IPS DF 19.7 (cell line): Measurements from ENCODE around the gene PITPNM1.

Source experiments
- DNase-seq: peaks from one replicate; pipeline ENCODE4 v3.0.0-alpha.2; 2013; ENCODE audit warnings: low read depth, low spot score

PITPNM1 gene

DNA sequence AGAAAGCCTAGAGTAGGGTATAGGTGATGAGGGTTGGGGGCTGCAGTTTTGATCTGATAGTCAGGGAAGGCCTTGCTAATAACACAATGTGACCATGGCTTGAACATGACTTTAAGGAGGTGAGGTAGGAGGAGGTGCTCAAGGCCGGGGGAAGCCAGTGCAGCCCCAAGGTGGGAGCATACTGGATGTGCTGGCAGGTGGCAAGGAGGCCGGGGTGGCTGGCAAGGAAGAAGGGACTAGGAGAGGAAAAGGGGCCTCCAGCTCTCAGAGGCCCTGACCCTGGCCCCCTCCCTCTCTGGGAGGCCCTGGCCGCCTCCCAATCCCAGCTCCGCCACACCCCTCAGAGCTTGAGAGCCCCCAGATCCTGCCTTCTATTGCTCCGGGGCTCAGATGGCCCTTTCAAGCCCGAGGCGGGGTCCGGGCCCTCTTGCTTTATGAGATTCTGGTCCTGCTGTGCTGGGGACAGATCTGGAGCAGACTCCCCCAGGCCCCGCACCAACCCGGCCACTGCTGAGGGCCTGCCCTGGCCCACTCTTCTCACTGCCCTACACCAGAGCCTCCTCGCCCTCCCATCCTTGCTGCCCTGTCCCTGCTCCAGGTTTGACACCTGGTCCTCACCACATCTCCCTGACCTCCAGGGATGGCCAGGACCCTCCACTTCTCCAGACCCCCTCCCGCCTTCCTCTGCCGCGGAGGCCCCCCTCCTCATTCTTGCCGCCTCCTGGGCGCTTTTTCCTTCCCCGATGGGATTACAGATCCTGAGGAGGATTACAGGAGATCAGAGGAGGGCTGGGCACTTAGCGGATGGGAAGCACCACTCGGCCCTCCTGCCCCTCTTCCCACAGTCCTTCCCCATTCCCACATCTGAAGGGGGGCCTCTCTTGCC is 1.8 kb downstream of the PITPNM1 start:
- DNase-seq = no peak

DNA sequence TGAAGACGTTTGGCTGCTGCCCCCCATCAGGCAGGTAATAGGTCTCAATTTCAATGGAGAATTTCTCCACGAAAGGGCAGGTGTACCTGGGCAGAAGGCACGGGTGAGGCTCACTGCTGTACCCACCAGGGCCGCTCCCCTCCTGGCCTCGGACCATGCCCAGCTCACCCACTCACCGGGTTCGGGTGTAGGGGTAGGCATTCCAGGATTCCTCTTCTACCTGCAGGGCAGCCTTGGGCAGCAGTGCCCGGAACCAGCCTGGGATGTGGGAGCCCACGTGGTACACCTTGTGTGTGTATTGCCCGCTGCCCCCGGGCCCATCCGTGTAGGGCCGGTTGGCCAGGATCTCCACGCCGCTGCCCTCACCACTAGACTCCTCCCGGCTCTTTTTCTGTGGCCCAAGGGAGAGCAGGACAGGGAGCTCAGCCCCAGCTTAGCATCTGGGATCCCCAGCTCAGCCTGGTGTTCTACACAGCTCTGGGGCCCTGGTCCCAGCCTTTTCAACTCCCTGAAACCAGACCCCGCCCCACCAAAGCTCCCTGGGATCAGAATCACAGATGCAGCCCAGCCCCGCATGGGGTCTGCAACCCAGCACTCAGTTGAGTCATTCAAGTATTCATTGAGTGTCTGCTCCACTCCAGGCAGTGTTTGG is 2.7 kb downstream of the PITPNM1 start:
- no peak for DNase-seq

DNA sequence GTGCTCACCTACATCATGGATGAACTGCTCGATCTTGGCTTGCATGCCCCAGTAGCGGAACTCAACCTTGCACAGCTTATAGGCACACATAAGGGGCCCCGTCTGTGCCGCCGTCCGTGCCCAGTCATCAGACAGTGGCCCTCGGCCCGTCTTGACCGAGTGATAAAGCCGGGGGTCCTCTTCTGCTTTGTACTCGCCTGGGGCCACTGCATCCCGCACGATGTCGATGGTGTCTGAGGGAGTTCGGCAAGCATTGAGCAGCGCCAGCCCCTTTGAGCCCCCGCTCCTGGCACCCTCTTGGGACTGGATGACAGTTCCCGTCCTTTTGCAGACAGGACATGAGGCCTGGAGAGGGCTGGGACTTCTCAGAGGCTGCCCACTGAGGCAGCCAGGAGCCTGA is 3.3 kb downstream of the PITPNM1 start:
- DNase-seq = no peak

DNA sequence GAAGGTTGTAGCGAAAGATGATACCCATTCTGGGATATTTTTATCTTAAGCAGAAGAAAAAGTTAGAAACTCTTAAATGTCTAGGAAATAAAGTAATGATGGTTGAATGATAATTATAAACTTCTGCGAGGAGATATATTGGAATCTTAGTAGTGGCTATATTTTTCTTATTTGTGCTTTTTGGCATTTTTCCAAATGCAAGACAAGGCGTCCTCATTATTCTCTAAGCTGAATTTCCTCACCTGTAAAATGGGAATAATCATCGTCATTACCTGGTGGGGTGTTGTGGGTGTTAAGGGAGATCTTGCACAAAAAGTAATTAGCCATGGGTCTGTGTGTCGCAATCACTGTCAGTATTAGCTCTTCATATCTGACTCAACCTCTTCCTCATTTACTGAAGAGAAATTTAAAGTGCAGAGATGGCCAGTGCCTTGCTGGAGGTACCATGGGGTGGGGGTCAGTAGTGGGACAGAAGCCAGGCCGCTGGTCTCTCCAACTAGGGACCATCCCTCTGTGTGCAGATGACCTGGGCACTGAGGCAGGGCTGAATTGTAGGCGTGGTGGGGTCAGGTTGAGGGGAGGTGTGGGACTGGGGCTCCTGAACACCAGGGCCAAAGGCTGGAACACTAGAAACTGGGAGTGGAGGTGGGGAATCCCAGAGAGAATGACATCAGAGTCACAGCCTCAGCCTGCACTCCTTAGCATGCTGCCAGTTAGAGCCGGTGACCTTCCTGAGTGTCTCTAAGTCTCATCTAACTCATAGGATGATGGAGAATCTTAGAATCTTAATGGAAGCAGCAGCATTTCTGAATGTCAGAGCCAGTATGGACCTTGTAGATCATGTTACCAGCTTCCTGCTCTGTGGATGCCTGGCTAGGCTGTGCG is 4.1 kb downstream of the PITPNM1 start:
- no peak for DNase-seq

DNA sequence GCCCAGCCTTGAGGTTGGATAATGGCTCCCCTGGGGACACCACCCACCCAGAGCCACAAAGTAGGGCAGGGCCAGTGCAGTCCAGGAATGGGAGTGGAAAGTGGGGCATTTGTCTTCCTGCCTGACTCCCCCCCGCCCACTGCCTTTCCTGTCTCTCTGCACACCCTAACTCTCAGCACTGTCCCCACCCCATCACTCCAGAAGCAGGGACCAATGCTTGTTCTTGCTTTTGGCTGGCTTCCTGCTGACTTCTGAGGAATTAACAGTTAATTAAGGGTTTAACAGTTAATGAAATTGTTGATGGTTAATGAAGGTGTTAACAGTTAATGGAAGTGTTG is 4.7 kb downstream of the PITPNM1 start:
- DNase-seq = no peak

DNA sequence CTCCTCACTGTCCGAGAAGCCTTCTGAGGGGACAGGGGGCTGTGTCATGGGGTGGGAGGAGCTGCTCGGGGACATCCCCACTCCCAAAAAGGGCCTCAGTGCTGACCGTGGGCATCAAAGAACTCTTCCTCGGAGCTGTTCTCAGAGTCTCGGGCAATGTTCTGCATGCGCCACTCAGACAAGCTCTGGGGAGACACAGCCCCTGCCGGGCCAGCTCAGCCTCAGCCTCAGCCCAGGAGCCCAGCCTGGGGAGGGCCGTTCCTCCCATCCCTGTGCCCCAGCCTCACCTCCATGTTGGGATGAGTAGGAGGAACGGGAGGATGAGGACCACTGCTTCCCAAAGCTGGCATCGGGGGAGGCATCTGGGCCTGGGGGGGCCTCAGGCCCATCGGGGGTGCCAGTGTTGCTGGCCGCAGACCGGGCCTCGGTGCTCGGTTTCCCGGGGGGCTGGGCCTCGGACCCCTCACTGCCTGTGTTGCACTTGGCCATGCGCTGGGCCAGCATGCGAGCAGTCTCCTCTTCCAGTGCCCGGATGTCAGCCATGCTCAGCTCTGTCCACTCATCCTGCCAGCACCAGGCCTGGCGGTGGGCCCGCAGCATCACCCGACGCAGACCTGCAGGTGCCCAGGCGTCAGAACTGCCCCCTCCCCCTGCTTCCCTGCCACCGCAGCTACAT is 5.2 kb downstream of the PITPNM1 start:
- no peak for DNase-seq

DNA sequence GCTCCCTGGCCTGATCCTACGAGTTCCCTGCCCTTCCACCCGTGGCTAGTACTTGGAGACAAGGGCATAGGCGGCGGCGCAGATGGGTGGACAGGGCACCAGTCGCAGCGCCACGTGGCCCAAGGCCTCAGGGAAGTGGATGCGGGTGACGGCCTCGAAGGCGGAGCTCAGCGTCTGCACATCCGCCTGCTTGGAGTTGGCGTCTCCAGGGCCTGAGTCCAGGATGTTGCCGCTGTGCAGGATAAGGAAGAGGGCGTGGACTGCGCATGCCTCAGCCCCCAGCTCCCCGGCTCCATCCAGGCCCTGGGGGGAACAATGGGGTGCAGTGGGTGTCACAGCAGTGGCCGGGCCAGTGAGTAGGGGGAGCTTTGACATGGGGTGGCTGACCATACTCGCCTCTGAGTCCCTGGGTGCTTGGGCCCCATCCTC is 6.6 kb downstream of the PITPNM1 start:
- no peak for DNase-seq

DNA sequence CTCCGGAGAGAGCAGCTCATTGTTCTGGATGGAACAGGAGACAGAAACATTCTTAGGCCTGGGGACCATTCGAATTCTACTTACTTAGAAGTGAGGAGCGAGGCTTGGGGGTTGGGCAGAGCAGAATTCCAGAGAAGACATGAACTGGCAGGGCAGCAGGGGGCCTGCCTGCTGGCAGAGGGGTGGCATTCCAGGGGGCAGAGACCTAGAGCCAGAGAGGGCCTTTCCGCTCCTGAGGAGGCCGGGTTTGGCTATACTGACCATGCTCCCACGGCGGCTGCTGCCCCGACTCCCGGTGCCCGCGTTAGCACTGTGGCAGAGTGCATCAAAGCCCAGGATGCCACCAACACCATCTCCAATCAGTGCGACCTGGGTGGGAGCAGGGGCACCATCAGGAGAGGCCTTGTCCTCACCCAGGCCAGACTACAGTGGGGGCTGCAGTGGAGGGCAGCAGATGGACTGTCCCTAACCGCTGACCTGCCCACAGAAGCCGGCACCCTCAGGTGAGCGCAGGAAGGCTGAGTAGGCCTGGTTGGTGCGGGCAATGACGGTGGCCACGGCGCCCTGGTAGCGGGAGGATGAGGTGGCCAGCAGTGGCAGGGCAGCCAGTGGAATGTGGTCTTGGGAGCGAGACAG is 7.4 kb downstream of the PITPNM1 start:
- no peak for DNase-seq

DNA sequence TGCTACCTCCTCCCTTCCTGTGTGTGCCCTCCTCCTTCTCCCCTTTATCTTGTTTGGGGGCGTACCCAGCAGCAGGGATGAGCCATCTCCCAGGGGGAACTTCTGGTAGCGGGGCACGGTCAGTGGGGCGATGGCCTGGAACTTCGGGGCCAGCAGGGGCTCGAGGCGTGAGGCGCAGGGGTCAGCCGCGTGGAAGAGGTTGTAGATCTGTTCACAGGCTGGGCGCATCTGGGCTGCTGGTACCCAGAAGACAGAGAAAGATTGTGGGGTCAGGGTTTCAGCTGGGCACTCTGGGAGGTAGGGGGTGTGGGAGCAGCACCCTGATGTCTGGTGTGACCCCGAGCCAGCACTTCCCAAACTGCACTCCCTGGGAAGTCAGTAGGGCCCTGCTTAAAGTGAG is 9.1 kb downstream of the PITPNM1 start:
- DNase-seq = no peak

DNA sequence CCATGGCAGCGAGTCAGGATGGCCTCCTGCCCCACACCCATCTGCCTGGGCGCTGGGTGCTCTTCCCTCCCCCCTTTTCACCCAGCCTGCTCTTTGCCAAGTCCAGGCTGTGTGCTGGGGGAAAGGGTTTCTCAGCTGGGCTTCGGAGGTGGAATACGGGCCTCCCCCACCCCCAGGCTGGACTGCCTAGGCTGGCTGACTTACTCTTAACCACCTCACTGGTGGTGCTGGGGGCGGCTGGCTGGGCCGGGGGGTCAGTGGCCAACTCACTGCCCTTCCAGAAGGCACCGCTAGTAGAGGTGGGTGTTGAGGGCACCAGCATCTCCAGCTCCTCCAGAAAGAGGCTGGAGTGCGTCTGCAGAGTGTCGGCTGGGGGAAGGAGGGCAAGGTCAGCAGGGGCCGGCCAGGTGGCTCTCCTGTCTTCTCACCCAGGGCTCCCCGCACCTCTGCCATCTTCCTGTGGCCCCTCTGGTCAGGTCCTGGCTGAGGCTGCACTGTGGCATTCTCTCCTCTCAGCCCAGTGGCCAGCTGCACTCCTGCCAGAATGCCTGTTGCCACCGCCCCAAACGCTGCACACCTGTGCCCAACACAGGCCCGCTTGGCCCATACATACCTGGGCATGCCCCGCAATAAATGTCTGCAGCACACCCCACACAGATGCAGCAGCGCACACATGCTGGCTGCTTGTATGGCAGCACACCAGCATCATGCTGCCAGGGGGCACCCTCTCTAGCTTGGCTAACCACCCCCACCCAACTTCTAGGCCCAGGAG is 9.7 kb downstream of the PITPNM1 start:
- no peak for DNase-seq

DNA sequence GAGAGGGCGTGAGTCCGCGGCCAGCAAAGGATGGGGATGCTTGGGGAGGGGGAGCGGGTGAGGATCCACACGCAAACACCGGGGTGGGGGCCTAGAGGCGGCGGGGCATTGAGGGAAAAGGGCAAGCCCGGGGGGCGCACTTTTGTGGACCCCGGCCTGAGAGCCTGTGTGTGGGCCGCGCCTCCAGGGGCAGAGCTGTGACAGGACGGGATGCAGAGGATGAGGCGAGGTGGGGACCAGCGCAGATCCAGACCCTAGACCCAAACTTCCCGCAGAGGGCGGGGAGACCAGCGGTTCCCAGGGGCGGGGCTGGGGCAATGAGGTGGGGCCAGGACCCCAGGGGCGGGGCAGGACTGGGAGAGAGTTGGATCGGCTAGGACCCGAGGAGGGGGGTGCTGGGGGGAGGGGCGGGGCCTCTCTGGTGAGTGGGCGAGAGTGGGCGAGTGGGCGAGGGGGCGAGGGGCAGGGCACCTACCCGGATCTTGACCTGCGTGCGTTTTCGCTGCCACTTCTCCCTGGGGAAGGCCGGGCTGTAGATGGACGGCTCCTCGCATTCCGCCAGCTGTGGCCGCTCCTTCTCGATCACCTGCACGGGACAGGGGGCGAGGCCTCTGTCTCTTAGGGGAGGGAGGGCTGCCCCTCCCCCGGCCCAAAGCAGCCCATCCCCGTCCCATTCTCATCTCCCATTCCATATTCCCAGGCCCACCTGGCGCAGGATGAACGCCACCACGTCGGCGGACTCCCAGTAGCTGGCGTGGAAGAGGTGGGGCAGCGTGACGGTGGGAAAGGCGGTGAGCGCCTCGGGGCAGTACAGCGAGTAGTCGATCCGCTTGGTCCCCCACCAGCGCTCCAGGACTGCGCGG is 10.6 kb downstream of the PITPNM1 start:
- no peak for DNase-seq

DNA sequence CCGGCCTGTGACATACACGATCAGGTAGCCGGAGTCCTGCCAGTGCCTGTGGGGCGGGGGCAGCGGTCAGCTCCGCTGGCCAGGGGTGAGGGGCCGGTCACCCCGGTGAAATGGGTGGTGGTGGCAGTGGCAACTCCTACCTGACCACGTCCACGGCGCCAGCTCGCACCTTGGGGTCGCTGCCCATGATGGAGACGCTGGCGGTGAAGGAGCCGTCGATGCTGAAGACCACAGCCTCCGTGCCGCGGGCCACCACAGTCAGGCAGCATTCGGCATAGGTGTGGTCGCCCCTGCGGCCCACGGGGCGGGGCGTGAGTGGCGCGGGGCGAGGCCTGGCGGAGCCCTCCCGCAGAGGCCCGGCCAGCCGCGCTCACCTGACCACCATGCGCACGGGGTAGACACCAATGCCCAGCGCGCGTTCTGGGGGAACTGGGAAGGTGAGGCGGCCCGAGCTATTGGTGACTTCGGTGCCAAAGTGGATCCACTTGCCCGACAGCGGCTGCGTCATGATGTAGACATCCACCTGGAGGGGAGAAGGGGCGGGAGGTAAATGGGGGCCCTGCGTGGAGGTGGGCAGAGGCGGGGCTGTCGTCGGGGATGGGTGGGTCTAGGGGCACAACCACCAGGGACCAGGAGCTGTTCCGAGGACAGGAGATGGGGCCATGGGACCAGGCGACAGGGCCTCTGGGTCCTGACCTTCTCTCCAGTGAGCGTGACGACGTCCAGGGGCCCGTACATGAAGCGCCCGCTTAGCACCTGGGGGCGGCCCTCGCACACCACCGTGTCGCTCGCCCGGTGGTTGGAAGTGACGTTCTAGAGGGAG is 11.4 kb downstream of the PITPNM1 start:
- DNase-seq = no peak

DNA sequence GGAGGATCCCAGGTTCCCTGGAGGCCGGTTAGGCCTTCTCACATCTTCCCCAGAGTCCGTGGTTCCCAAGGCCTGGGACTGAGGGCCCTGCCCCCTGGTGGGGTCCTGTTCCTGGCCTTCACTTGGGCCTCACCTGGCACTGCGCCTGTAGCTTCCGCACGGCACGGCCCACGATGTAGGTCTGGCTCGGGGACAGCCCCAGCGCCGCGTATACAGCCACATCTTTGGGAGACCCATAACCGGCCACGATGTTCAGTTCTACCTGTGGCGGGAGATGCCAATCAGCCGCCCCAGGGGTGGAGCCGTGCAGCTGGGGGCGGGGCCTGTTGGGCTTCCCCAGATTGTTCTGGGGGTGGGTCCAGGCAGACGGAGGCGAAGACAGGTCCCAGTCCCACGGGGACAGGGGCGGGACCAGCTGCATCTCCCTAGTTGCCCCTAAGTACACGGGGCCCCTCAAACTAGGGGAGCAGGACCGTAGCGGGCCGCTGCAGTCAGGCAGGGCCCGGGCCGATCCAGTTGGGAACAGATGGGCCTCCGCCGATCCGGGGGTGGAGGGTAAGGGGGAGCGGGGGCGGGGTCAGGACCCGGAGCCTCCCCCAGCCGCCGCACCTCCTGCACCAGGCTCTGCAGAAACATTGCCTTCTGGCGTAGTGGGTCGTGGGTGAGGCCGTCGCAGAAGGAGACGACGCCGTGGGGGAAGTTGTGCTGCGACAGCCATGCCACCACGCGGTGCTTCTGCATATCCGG is 12.2 kb downstream of the PITPNM1 start:
- no peak for DNase-seq

DNA sequence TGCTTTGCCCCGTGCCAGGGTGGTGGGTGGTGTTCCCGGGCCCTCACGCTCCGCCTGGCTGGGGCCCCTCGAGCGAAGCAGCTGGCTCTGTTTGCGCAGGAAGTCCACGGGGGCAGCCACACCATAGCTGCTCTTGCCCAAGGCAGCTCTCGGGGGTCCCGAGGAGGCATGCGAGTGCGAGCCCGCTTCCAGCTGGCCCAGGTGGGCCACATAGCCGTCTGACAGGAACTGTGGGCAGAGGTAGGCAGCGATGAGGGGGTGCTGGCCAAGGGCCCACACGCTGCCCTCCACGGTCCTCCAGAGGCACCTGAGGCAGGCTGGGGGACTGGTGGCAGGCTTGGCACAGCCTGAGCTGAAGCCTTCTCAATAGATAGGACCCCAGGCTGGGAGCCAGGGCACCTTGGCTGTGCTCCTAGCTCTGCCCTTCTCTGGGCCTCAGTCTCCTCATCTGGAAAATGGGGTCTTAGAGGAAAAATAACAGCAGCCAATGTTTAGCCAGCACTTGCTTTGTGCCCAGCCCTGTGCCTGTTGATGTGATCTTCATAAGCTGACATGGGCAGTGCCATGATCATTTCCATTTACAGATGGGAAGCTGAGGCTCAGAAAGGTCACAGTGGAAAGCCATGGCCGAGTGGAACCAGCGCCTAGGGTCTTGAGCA is 13.0 kb downstream of the PITPNM1 start:
- no peak for DNase-seq

DNA sequence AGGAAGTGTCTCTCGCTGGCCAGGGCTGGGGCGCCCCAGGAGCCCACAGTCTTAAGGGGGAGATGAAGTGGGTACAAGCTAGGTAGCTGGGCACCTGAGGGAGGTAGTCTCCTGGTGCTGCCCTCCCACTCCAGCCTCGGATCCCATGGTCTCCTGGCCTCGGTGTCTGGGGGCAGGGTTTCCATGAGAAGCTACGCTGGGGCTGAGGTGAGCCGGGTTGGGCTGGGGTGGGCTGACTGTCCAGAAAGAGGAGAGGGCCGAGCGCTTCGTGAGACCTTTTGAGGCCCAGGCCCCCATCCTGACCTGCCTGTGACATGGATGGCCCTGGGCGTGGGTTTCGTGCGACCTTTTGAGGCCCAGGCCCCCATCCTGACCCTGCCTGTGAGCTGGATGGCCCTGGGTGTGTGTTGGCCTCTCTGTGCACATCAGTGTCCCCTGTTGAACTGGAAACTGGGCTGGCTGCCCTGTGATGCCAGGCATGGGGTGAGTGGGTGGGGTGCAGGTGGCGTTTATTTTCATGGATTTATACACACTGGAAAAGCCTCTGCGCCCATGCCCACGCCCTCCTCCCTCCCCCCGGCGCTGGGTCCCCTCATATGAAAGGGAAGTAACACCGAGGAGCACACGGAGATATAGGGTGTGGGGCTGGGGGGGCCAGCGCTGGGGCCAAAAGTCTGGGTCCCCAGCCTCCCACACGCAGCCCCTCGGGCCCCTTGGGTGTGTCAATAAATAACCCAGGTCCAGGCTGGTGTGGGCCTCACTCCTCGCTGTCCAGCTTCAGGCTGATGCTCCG is 13.7 kb downstream of the PITPNM1 start:
- DNase-seq = no peak

DNA sequence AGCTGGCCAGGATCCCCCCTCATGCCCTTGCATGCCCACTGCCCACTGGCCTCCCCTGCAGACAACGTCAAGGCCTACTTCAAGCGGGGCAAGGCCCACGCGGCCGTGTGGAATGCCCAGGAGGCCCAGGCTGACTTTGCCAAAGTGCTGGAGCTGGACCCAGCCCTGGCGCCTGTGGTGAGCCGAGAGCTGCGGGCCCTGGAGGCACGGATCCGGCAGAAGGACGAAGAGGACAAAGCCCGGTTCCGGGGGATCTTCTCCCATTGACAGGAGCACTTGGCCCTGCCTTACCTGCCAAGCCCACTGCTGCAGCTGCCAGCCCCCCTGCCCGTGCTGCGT is 14.5 kb downstream of the PITPNM1 start:
- no peak for DNase-seq
